Raji (cell line): ENCODE measurements around the gene ZNF467.

ENCODE experiments used
- POLR2A ChIP-seq: IDR thresholded peaks from 2 replicates; pipeline ENCODE4 v1.6.1; 2011; ENCODE audit warnings: low read depth, low read length, control low read depth; ENCODE audit not compliant: insufficient read depth

The ZNF467 gene

GRCh38 chr7:149815121-149815520 lies 41.7 kb upstream of the ZNF467 start:
- TF ChIP-seq POLR2A, result no peak

GRCh38 chr7:149814494-149814893 lies 41.1 kb upstream of the ZNF467 start:
- no peak for TF ChIP-seq POLR2A

DNA sequence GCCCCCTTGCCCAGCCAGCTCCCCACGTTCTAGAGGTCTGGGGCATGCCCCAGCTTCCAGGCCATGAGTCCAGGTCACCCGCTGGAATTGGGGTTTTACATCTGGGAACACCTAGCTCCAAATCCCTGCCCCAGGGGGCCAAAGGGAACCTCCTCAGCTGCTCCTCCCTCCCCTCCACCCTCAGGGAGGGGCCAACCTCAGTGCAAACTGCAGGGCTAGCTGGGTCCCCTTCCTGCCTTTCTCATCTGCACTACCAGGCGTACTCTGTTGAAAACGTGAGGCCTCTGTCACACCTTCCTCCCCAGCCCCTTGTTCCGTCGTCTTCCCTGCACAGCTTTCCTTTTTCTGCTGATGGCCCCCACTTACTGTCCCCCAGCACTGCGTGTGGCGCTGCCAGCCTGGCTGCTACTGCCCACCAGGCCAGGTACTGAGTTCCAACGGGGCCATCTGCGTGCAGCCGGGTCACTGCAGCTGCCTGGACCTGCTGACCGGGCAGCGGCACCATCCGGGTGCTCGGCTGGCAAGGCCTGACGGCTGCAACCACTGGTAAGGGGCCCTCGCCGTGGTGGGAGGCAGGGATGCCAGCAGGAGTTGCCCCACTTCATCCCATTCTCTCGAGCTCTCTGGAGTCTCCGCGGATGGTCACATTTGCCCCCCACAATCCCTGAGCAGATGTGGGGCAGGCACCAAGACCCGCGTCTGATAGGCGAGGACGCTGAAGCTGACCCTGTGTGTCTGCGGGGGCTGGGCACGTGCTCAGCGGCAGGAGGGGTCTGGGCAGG lies 40.1 kb upstream of the ZNF467 start:
- TF ChIP-seq POLR2A, result no peak

DNA sequence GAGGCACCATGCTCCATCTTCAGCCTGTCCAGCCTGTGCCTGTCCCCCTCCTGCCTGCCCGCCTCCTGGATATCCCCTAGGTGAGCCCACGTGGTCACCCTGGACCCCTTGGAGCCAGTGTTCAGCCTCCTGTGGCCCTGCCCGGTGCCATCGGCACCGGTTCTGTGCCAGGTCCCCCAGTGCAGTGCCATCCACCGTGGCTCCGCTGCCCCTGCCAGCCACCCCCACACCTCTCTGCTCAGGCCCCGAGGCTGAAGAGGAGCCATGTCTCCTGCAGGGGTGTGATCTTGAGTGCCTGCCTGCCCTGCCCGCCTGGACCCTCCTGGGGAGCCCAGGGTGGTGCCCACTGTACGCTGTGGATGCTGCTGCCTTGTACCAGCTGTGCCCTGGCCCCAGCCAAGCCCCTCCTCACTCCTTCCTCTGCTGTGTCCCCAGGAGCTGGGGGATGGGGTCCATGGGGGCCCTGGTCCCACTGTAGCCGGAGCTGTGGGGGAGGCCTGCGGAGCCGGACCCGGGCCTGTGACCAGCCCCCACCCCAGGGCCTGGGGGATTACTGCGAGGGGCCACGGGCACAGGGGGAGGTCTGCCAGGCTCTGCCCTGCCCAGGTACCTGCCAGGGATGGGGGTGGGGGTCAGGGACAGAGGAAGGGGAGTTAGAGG lies 38.6 kb upstream of the ZNF467 start:
- no peak for TF ChIP-seq POLR2A

GRCh38 chr7:149811221-149811620 lies 37.8 kb upstream of the ZNF467 start:
- no peak for TF ChIP-seq POLR2A

DNA sequence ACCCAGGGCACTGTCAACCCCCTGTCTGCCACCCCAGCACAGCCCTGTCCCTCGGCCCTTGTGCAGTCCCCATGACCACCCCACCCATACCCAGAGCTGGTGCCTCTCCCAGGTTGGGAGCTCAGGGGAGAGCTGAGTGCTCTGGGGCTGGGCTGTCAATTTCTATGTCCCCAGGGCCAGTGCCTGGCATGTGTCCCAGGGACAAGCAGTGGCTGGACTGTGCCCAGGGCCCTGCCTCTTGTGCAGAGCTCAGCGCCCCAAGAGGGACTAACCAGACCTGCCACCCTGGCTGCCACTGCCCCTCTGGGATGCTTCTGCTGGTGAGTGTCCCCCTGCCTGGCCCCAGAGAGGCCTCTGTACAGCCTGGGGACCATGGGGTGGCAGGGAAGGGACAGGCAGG lies 35.8 kb upstream of the ZNF467 start:
- no peak for TF ChIP-seq POLR2A

DNA sequence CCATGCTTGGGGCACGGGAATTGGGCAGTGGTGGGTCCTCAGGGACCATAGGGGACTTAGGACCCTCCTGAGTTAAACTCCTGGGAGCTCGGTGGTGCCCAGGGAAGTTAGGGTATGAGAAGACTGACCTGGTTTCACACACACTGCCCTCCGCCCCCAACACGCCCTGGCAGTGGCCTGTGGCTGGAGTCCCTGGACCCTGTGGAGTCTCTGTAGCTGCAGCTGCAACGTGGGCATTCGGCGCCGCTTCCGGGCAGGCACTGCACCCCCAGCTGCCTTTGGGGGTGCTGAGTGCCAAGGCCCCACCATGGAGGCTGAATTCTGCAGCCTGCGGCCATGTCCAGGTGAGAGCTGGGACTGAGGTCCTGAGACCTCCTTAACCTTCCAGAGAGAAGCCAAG lies 34.9 kb upstream of the ZNF467 start:
- TF ChIP-seq POLR2A, result no peak

- TF ChIP-seq POLR2A, result no peak
These were observed 33.3 kb upstream of the ZNF467 start for GRCh38 chr7:149806726-149807125.

- no peak for TF ChIP-seq POLR2A
These were observed 30.7 kb upstream of the ZNF467 start for GRCh38 chr7:149804106-149804505.

DNA sequence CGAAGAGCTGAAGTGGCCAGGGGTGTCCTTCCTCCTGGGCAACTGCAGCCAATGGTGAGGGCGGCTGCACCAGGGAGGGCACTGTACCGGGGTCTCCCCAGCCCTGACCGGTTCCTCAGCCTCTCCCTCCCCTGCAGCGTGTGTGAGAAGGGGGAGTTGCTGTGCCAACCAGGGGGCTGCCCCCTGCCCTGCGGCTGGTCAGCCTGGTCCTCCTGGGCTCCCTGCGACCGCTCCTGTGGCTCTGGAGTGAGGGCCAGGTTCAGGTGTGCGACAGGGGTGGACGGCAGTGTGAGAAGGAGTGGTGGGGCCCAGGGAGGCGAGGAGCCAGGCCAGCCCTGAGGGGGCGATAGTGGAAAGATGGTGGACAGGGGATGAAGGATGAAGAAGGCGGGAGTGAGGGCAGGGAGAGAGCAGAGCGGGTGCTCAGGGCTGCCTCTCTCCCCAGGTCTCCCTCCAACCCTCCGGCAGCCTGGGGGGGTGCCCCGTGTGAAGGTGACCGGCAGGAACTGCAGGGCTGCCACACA lies 30.2 kb upstream of the ZNF467 start:
- TF ChIP-seq POLR2A, result no peak

DNA sequence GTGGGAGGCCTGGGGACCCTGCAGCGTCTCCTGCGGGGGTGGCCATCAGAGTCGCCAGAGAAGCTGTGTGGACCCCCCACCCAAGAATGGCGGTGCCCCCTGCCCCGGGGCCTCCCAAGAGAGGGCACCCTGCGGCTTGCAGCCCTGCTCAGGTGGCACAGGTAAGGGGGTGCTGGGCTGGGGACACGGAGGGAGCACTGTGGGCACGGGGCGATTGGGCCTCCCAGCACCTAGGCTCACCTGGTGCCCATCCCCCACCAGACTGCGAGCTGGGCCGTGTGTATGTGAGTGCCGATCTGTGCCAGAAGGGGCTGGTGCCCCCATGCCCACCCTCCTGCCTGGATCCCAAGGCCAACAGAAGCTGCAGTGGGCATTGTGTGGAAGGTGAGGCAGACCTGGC lies 29.6 kb upstream of the ZNF467 start:
- TF ChIP-seq POLR2A, result no peak

- no peak for TF ChIP-seq POLR2A
These were observed 28.4 kb upstream of the ZNF467 start for GRCh38 chr7:149801816-149802215.

- TF ChIP-seq POLR2A, result no peak
These were observed 27.7 kb upstream of the ZNF467 start for GRCh38 chr7:149801002-149801566.

GRCh38 chr7:149800169-149800555 lies 26.8 kb upstream of the ZNF467 start:
- TF ChIP-seq POLR2A, result no peak

DNA sequence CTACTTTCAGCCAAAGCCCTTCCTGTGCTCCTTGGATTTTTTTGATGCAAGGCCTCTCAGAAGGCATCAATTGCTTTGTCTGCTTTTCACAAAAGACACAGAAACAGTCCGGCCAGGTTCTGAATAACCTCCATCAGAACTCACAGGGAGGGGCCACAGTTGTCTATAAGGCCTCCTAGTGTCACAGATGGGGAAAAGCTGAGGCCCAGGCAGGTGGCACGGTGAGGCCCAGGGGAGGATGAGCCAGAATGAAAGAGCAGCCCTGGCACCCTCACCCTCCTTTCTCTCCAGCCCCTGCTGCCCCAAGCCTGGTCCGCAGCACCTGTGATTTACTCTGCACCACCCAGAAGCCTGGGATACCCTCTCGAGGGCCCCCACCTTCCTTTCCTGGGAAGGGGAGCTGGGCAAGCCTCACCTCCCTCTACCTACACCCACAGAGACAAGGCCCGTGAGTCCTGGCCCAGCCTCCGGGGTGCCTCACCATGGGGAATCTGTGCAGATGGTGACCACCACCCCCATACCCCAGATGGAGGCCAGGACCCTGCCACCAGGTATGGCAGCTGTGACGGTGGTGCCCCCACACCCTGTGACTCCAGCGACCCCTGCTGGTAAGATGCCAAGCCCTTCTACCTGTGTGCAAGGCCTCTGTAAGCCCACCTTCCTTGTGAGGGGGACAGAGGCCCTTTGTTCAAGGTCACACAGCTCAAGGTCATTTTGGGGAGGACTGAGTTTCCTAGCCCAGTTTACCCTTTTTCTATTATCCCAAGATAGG lies 26.2 kb upstream of the ZNF467 start:
- TF ChIP-seq POLR2A, result no peak
